OCI-LY3 (cell line): ENCODE data around the gene DDX6.

Experiments
- H2AFZ ChIP-seq: fragments of 200-600, 300-600 bp; shearing (Covaris generic); 2 replicates; pipeline ENCODE4 v1.6.0; 2014; ENCODE audit warnings: antibody characterized with exemption, low read depth, low read length
- H3K27ac ChIP-seq: fragments of 200-600, 300-600 bp; sonication (generic); 2 replicates; pipeline ENCODE4 v1.5.1; 2014; ENCODE audit warnings: mild to moderate bottlenecking, low read length, moderate library complexity, mixed read lengths
- H3K27me3 ChIP-seq: fragments of 200-600, 300-600 bp; sonication (generic); 2 replicates; pipeline ENCODE4 v1.6.1; 2014; ENCODE audit warnings: low read depth, low read length, mixed read lengths
- H3K36me3 ChIP-seq: fragments of 200-600, 300-600 bp; sonication (generic); replicated peaks from 2 replicates; pipeline ENCODE3; 2014; ENCODE audit warnings: low read depth, low read length, mixed read lengths
- H3K4me1 ChIP-seq: fragments of 300-600, 200-600 bp; sonication (generic); 2 replicates; pipeline ENCODE4 v1.6.1; 2014; ENCODE audit warnings: low read length, mixed read lengths
- H3K4me2 ChIP-seq: fragments of 200-600, 300-600 bp; sonication (generic); 2 replicates; pipeline ENCODE4 v1.6.1; 2014; ENCODE audit warnings: low read length, mixed read lengths
- H3K4me3 ChIP-seq: fragments of 300-600, 200-600 bp; sonication (generic); 2 replicates; pipeline ENCODE4 v1.5.1; 2014; ENCODE audit warnings: antibody characterized with exemption, mild to moderate bottlenecking, low read length, moderate library complexity
- H3K79me2 ChIP-seq: fragments of 300-600, 200-600 bp; shearing (Covaris generic); 2 replicates; pipeline ENCODE4 v1.6.1; 2014; ENCODE audit warnings: mild to moderate bottlenecking, low read length, mixed read lengths
- H3K9ac ChIP-seq: fragments of 300-600, 200-600 bp; shearing (Covaris generic); 2 replicates; pipeline ENCODE4 v1.6.0; 2014; ENCODE audit warnings: mild to moderate bottlenecking, low read length, moderate library complexity
- H3K9me3 ChIP-seq: fragments of 200-600, 300-600 bp; shearing (Covaris generic); 2 replicates; pipeline ENCODE4 v1.6.1; 2014; ENCODE audit warnings: low read length, mixed read lengths; ENCODE audit not compliant: insufficient read depth
- H4K20me1 ChIP-seq: fragments of 200-600, 300-600 bp; sonication (generic); 2 replicates; pipeline ENCODE4 v1.6.1; 2016; ENCODE audit warnings: low read length, mixed read lengths; ENCODE audit not compliant: insufficient read depth
- EZH2phosphoT487 ChIP-seq: fragments of 200-600 bp; shearing (Covaris generic); IDR thresholded peaks from 2 replicates; pipeline ENCODE4 v1.6.1; 2018; ENCODE audit warnings: antibody characterized with exemption, mixed run types, low read depth
- TF ChIP-seq, protein P1 (sequence below): fragments of 200-600, 300-600 bp; sonication (generic); IDR thresholded peaks from 2 replicates; pipeline ENCODE4 v1.5.1; 2014; ENCODE audit warnings: antibody characterized with exemption, low read length, low read depth

The DDX6 gene

DNA sequence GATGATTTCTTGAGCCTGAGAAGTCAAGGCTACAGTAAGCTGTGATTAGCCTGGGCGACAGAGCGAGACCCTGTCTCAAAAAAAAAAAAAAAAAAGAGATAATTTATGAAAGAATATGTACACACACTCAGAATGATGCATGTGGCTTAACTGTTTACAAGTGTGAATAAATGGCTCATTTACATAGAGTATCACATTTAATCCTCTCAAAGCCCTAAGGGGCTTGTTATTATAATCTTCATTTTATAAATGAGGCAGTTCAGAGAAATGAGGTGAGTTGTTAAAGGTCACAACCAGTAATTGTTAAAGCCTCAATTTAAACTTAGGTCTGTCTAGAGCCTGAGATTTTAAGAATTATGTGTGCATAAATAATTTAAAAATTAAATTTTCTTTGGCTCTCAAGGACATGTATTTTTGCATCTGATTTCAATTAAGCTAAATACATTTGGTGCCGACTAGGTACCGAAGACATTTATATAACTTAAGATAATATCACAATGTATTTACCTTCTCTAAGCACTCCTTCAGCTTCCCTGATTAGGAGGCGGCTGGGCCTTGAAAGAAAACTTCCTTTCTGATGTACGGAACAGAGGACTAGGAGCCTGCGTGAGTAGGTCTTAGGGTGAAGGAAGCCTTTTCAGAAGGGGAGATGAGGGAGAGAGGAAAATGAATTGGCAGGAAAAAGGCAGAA is 28.5 kb upstream of the DDX6 start:
- H3K9ac ChIP-seq = peak overlapping the region; percentile 67
- H2AFZ ChIP-seq = peak overlapping the region; percentile 24; the same call in 1 of the 2 replicates

DNA sequence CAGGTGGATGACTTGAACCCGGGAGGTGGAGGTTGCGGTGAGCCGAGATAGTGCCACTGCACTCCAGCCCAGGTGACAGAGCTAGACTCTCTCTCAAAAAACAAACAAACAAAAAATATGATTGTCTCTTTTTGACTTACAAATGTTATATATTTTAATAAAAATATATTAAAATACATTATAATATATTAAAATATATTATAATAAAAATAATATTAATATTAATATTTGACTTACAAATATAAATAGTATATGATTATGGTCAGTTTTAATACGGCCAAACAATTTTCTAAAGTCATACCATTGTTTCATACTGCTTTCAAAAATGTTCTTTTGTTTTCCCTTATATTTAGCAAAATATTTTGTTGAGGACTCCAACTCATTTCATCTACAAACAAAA is 27.2 kb upstream of the DDX6 start:
- TF ChIP-seq, protein P1, sequence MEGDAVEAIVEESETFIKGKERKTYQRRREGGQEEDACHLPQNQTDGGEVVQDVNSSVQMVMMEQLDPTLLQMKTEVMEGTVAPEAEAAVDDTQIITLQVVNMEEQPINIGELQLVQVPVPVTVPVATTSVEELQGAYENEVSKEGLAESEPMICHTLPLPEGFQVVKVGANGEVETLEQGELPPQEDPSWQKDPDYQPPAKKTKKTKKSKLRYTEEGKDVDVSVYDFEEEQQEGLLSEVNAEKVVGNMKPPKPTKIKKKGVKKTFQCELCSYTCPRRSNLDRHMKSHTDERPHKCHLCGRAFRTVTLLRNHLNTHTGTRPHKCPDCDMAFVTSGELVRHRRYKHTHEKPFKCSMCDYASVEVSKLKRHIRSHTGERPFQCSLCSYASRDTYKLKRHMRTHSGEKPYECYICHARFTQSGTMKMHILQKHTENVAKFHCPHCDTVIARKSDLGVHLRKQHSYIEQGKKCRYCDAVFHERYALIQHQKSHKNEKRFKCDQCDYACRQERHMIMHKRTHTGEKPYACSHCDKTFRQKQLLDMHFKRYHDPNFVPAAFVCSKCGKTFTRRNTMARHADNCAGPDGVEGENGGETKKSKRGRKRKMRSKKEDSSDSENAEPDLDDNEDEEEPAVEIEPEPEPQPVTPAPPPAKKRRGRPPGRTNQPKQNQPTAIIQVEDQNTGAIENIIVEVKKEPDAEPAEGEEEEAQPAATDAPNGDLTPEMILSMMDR = no peak
- no peak for TF ChIP-seq EZH2phosphoT487
- no peak overlapping the region for H3K27ac ChIP-seq

More for the DNA sequence above, 28.5 kb upstream of the DDX6 start:
- no peaks in the 10 kb centered on the region for H3K9me3 ChIP-seq
- no peaks in the 10 kb centered on the region for H3K36me3 ChIP-seq
- H3K4me2 ChIP-seq = peak overlapping the region; percentile 49
- H3K27me3 ChIP-seq = no peaks in the 10 kb centered on the region
- peak overlapping the region; percentile 96 for H3K27ac ChIP-seq
- TF ChIP-seq EZH2phosphoT487 = no peak
- TF ChIP-seq, protein P1 = no peak
- peaks cover 56% of the 10 kb centered on the region for H3K4me1 ChIP-seq
- no peaks in the 10 kb centered on the region for H4K20me1 ChIP-seq
- peak overlapping the region; percentile 23; the same call in 1 of the 2 replicates for H3K4me3 ChIP-seq
- H3K79me2 ChIP-seq = no peaks in the 10 kb centered on the region

DNA sequence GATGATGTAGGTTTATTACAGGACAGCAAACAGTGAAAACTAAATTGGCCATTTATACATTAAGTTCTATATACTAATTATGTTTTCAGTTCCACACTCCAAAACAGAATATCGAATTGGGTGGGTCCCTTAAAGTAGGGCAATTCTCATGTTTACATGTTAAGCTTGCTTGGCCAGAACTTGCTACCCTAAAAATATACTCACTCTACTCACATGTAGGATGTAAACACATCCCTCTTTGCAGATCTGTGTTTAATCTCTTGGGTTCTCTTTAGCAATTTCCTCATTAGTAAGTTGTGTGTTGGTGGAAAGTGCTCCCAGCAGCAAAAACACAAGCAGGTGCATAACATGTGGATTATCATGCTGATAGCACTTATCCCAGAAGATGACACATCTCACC is 22.6 kb upstream of the DDX6 start:
- Histone ChIP-seq H3K9me3 (no peaks in the 10 kb centered on the region), H3K9ac (no peak overlapping the region), H2AFZ (no peak overlapping the region), H3K4me3 (no peak overlapping the region), H3K36me3 (no peaks in the 10 kb centered on the region), H3K27me3 (no peaks in the 10 kb centered on the region), H3K4me2 (no peak overlapping the region), H3K27ac (no peak overlapping the region), H3K79me2 (no peaks in the 10 kb centered on the region), H4K20me1 (no peaks in the 10 kb centered on the region), H3K4me1 (peaks cover 5% of the 10 kb centered on the region; the same call in 1 of the 2 replicates)
- TF ChIP-seq EZH2phosphoT487 = no peak
- TF ChIP-seq, protein P1 = no peak

More for the DNA sequence above, 27.2 kb upstream of the DDX6 start:
- Histone ChIP-seq H3K4me2 (no peak overlapping the region), H4K20me1 (no peaks in the 10 kb centered on the region), H3K36me3 (no peaks in the 10 kb centered on the region), H3K9ac (no peak overlapping the region), H3K4me1 (peaks cover 48% of the 10 kb centered on the region), H3K9me3 (no peaks in the 10 kb centered on the region), H3K4me3 (no peak overlapping the region), H3K27me3 (no peaks in the 10 kb centered on the region), H3K79me2 (no peaks in the 10 kb centered on the region), H2AFZ (no peak overlapping the region)

DNA sequence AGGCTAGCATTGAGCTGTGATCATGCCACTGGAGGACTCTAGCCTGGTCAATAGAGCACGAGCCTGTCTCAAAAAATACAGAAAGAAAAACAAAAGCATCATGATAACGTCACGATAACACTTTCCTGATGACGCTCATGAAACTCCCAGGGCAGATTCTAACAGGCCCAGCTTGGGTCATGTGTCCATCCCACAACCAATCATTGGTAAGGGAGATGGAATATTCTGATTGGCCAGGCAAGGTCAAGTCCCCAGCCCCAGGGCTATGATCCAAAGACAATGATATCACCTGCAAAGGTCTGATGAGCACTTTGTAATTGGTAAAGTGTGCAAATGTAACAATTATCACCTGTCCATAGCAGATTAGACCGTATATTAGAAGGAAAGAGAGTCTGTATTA is 21.5 kb upstream of the DDX6 start:
- no peaks in the 10 kb centered on the region for H4K20me1 ChIP-seq
- H3K4me2 ChIP-seq = no peak overlapping the region
- no peak overlapping the region for H3K9ac ChIP-seq
- H3K4me1 ChIP-seq = peaks cover 7% of the 10 kb centered on the region
- no peaks in the 10 kb centered on the region for H3K36me3 ChIP-seq
- H3K9me3 ChIP-seq = no peaks in the 10 kb centered on the region
- no peak overlapping the region for H3K27ac ChIP-seq
- no peak overlapping the region for H2AFZ ChIP-seq
- H3K27me3 ChIP-seq = no peaks in the 10 kb centered on the region
- no peak for TF ChIP-seq EZH2phosphoT487
- TF ChIP-seq, protein P1 = no peak
- no peak overlapping the region for H3K4me3 ChIP-seq
- H3K79me2 ChIP-seq = no peaks in the 10 kb centered on the region
